DMS79 (cell line): Measurements from ENCODE around the gene TBC1D9.
"Not testable (repeated sequence)": the region's sequence is repeated elsewhere in the genome, so short reads cannot be mapped to it uniquely, and the experiment has no call there.

Source experiments
- DNase-seq: peaks from one replicate; lab custom pipeline; 2025; lab: John Stamatoyannopoulos, UW

TBC1D9 gene

DNA sequence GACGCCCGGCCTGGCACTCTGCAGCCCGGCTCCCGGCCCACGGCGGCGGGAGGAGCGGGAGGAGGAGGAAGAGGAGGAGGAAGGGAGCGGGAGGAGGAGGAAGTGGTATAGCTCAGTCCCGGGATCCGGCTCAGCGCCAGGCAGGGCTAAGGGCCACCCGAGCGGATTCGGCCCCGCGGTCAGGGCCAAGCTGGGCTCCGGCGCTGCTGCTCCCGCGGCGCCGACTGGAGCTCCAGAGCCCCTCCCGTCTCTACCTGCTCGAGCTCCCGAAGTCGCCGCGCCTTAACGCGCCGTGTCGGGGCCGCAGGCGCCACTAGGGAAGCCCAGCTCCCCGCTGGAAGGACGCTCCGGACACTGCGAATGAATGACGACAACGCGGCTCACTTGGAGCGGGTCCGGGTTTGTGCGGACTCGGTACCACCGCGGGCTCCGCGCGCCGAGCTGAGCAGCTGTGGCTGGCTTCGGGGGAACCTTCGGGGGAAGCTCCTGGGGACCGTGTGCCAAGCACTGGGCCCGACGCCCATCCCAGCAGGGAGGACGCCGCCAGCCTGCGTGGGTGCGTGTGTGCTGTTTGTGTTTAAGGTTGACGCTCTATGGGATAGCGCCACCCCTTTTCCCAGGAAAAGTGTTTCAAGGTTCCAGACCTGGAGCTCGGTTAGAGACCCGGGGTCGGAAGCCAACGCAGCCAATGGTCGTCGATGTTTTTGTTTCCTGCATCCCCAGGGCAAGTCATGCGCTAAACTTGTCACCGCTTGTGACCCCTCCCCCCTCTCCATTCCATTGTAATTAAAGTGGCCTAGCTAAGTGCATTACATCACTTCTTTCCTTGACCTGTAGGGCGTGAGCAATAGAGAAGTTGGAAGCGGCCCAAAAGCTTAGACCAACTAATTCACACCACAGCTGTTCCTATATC, at the start of gene TBC1D9:
TBC1D9 (minus strand) TSS at position 67 of the 913 bp plus-strand sequence. CDS start 340 bp downstream, outside the sequence.
- DNase-seq = peak; percentile 62

DNA sequence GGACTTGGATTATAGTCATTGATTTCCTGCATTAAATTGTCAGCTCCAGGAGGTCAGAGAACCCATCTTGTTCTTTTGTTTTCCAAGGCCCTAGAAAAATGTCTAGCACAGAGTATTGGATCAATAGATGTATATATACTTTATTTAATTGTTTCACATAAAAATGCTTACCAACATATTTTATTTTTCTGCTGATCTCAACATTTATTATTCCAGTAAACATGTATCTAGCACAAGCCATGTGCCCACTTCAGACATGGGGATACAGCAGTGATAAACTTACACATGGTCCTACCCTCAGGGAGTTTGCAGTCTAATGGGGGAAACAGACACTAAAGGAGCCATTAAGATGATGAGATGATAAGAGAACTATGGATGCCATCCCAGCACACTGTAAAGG, 49.1 kb upstream of the TBC1D9 start:
- DNase-seq = no peak

- no peak for DNase-seq
Observed at GRCh38 chr4:140802591-140802990, 46.4 kb upstream of the TBC1D9 start.

GRCh38 chr4:140800666-140801065, 44.5 kb upstream of the TBC1D9 start:
- no peak for DNase-seq

DNA sequence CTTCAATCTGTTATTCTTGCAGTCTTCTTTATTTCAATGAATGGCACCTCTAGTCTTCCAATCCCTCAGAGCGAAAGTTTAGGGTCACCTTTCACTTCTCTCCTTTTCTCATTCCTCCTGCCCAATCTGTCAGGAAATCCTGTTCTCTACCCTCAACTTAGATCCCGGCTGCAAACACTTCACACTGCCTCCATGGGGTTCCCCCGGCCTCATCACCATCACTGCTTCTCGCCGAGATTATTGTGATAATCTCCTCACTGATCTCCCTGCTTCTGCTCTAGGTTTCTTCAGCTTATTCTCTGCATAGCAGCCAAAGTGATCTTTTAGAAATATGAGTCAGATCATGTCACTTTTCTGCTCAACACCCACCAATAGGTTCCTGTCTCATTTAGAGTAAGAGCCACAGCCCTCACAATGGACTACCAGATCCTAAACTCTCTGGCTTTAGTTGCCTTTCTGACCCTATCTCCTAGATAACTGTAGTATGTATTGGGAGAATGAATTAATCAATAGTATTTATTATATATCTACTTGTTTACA, 43.6 kb upstream of the TBC1D9 start:
- DNase-seq = no peak

DNA sequence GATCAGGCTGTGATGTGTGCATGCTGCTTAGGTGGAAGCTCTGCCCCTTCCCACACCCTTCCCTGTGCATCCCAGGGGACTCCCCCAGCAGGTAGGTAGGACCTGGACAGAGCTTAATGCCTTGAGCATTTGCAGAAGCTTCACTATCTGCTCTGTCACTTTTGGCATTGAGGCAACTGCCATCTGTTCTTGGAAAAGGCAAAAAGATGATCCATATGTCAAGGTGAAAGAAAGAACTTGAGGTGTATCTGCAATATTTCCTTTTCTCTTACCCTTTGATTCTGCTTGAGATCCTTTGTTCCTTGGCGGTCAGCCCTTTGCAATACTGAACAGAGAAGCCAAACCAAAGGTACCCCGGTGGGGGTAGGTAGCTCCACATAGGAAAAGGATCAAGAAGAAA, 37.1 kb upstream of the TBC1D9 start:
- DNase-seq = no peak

GRCh38 chr4:140790765-140791164, 34.6 kb upstream of the TBC1D9 start:
- no peak for DNase-seq

- DNase-seq = no peak
Observed at GRCh38 chr4:140790171-140790570, 34.0 kb upstream of the TBC1D9 start.

DNA sequence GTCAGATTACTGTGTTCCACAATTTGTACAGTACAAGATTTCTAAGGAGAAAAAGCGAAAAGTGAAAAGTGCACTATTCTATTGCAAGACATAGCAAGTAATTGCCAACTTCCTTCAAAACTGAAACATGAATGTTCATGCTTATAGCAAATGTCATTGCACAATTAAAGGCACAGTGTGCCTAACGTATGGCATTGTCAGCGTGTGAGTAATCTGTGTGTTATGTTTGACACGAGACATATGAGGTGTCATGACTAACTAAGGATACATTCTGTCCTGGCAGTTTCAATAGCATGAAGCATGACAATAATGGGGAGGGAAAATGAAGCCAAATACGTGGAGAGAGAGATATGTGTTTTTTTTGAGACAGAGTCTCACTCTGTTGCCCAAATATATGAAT, 33.6 kb upstream of the TBC1D9 start:
- DNase-seq = no peak

GRCh38 chr4:140782787-140783186, 26.6 kb upstream of the TBC1D9 start:
- not testable (repeated sequence) for DNase-seq

GRCh38 chr4:140781596-140781995, 25.4 kb upstream of the TBC1D9 start:
- DNase-seq = no peak

- no peak for DNase-seq
Observed at GRCh38 chr4:140777894-140778293, 21.7 kb upstream of the TBC1D9 start.

DNA sequence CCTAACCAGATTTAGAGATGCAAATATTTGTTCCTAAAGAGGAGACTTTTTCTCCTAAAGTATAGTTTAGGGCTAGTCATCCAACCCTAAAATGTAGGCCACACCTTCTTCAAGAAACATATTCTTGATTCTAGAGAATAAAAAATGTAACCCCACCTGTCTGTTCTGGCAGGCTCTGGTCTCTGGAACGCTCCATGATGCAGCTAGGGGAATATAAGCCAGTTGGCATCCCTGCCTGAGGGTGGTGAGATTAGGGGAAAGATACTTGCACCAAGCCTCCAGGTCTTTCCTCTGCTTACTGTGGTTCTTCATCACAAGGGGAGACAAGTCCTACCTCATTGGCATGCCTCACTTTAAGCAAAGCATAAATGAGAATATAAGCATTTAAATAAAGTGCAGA, 21.2 kb upstream of the TBC1D9 start:
- no peak for DNase-seq

DNA sequence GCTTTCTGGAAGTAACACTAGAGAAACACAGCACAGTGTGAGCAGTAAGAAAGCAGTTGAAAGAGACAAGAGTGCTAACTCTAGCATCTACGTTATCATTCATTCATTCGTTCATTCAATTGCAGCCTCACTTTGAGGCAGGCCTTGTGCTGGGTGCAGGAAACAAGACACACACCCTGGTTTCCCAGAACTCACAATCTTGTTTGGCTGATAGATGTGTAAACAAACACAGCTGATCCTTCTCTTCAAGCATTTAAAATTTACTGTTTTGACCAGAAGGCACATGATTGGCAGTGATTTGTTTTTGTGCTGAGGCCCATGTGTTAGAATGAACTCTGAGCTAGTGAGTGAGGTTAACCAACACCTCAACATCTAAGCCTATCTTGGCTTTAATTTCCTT, 20.4 kb upstream of the TBC1D9 start:
- DNase-seq = no peak

DNA sequence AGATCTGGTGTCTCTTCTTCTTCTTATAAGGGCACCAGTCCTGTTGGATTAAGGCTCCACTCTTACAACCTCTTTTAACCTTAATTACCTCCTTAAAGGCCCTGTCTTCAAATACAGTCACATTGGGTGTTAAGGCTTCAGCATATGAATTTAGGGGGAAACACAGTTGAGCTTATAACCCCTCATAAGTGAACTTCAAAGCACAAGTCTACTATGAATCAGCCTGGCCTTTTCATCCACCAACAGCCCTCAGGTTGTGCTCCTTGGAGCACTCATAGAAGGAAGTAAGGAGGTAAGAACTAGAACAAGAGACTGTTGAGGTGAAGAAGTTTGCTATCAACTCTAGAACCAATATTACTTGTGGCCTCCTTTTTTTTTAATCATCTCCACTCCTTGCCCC, 18.8 kb upstream of the TBC1D9 start:
- no peak for DNase-seq

DNA sequence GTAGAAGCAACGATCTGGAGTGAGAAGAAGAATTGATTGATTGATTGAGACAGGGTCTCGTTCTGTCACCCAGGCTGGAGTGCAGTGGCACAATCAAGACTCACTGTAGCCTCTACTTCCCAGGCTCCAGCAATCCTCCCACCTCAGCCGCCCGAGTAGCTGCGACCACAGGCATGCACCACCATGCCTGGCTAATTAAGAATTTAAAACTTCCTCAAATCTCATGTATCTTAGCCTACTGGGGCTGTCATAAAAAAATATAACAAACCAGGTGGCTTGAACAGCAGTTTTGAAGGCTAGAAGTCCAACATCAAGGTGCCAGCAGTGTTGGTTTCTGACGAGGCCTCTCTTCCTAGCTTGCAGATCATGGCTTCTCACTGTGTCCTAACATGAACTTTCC, 18.3 kb upstream of the TBC1D9 start:
- no peak for DNase-seq

DNA sequence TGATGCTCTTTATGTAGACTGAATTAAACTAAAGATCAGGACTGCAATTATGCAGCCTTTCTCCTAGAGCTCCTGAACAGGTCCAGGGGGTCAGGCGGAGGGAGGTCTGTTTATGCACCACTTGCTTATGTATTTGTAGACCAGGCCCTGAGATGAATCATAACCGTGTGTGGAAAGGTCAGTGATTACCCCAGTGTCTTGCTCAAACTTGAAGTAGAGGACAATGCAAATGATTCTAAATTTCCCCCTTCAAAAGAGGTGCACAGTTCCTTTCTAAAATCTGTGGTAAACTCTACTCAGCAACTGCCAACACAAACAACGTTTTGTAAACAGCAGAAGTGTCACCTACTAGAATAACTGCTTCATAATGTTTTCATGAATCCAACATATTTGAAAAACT, 13.0 kb upstream of the TBC1D9 start:
- DNase-seq = no peak

- DNase-seq = no peak
Observed at GRCh38 chr4:140764785-140765392, 8.7 kb upstream of the TBC1D9 start.

- no peak for DNase-seq
Observed at GRCh38 chr4:140762202-140762601, 6.0 kb upstream of the TBC1D9 start.

DNA sequence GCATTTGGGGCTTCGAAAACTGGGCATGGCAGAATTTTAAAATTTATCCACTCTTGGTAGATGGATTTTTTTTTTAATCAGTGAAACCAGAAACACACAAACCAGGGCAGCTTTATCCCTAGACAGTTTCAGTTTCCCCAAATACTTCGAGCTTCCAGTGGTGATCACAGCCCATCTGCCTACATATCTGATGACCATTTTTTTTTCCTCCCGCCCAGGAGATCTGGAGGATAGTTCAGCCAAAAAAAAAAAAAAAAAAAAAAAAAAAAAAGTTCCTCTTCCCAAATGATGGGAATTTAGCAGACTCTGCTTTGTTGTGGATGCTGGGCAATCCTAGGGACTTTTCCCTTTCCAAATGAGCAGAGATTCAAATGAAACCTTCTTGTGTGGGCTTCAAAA, 1.0 kb upstream of the TBC1D9 start:
- DNase-seq = no peak

GRCh38 chr4:140755774-140756318, 339 bp downstream of the TBC1D9 start:
- DNase-seq = no peak

- DNase-seq = no peak
Observed at GRCh38 chr4:140754918-140755773, 1.0 kb downstream of the TBC1D9 start.
